Loucy (cell line): ENCODE results near the gene SIGLEC7.

ENCODE experiments used
- H2AFZ ChIP-seq: fragments of 200-600 bp; sonication (generic); 2 replicates; pipeline ENCODE4 v1.6.0; 2016; ENCODE audit warnings: antibody characterized with exemption, mild to moderate bottlenecking, low read length, moderate library complexity
- H3F3A ChIP-seq: fragments of 200-600 bp; 2 replicates; pipeline ENCODE4 v1.6.0; 2016; ENCODE audit warnings: antibody characterized with exemption, low read depth, mild to moderate bottlenecking
- H3K27me3 ChIP-seq: fragments of 200-600 bp; sonication (generic); 2 replicates; pipeline ENCODE4 v1.6.1; 2014; ENCODE audit warnings: low read length, mild to moderate bottlenecking; ENCODE audit not compliant: insufficient read depth, poor library complexity, severe bottlenecking
- H3K36me3 ChIP-seq: fragments of 200-600 bp; sonication (generic); 2 replicates; pipeline ENCODE4 v1.6.1; 2016; ENCODE audit warnings: low read length; ENCODE audit not compliant: insufficient read depth
- H3K4me1 ChIP-seq: fragments of 200-600 bp; sonication (generic); 2 replicates; pipeline ENCODE4 v1.5.1; 2014; ENCODE audit warnings: low read length, mild to moderate bottlenecking; ENCODE audit not compliant: insufficient read depth, poor library complexity, severe bottlenecking
- H3K4me2 ChIP-seq: fragments of 200-600 bp; sonication (generic); 2 replicates; pipeline ENCODE4 v1.6.0; 2014; ENCODE audit warnings: antibody characterized with exemption, low read length, low read depth, mild to moderate bottlenecking; ENCODE audit not compliant: poor library complexity, severe bottlenecking
- H3K4me3 ChIP-seq: fragments of 200-600 bp; sonication (generic); 2 replicates; pipeline ENCODE4 v1.5.1; 2014; ENCODE audit warnings: low read length, mild to moderate bottlenecking, mixed read lengths; ENCODE audit not compliant: poor library complexity, severe bottlenecking
- H3K79me2 ChIP-seq: fragments of 200-600 bp; sonication (generic); 2 replicates; pipeline ENCODE4 v1.6.1; 2014; ENCODE audit warnings: low read length; ENCODE audit not compliant: insufficient read depth
- H3K9ac ChIP-seq: fragments of 200-600 bp; sonication (generic); 2 replicates; pipeline ENCODE4 v1.6.0; 2014; ENCODE audit warnings: mild to moderate bottlenecking, low read depth, low read length, moderate library complexity; ENCODE audit not compliant: poor library complexity, severe bottlenecking
- H3K9me2 ChIP-seq: fragments of 200-600 bp; sonication (generic); replicated peaks from 2 replicates; pipeline ENCODE4 v1.6.1; 2016; ENCODE audit warnings: low read depth, low read length, mixed read lengths
- H3K9me3 ChIP-seq: fragments of 200-600 bp; sonication (generic); 2 replicates; pipeline ENCODE4 v1.6.1; 2014; ENCODE audit warnings: mild to moderate bottlenecking, antibody characterized with exemption, low read length, low read depth; ENCODE audit not compliant: insufficient read depth
- H4K20me1 ChIP-seq: fragments of 200-600 bp; sonication (generic); 2 replicates; pipeline ENCODE4 v1.6.0; 2014; ENCODE audit warnings: antibody characterized with exemption, low read length, mild to moderate bottlenecking; ENCODE audit not compliant: insufficient read depth, poor library complexity, severe bottlenecking
- EZH2phosphoT487 ChIP-seq: fragments of 200-600 bp; IDR thresholded peaks from 2 replicates; pipeline ENCODE4 v1.6.1; 2018; ENCODE audit warnings: antibody characterized with exemption, mild to moderate bottlenecking, moderate library complexity, borderline replicate concordance
- TF ChIP-seq, protein P1 (sequence below): fragments of 200-600 bp; sonication (generic); conservative IDR thresholded peaks from 2 replicates; pipeline ENCODE4 v1.5.1; 2014; ENCODE audit warnings: mild to moderate bottlenecking, antibody characterized with exemption, low read length

SIGLEC7 gene

DNA sequence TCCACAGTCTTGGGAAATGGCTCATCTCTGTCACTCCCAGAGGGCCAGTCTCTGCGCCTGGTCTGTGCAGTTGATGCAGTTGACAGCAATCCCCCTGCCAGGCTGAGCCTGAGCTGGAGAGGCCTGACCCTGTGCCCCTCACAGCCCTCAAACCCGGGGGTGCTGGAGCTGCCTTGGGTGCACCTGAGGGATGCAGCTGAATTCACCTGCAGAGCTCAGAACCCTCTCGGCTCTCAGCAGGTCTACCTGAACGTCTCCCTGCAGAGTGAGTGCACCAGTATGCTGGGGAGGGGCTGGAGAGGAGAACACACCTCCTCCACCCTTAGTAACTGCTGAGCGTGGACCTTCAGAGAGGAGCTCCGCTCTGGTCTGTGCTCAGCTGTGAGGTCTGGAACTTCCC lies 15.1 kb upstream of the SIGLEC7 start:
- Histone ChIP-seq H3K9ac (no peak overlapping the region), H3K36me3 (no peaks in the 10 kb centered on the region), H4K20me1 (no peaks in the 10 kb centered on the region), H2AFZ (no peak overlapping the region), H3K4me2 (no peak overlapping the region), H3K9me3 (no peaks in the 10 kb centered on the region), H3K4me3 (no peak overlapping the region), H3K27me3 (no peaks in the 10 kb centered on the region), H3K9me2 (no peaks in the 10 kb centered on the region), H3K4me1 (no peaks in the 10 kb centered on the region), H3F3A (no peaks in the 10 kb centered on the region), H3K79me2 (no peaks in the 10 kb centered on the region)
- TF ChIP-seq EZH2phosphoT487, result no peak
- TF ChIP-seq, protein P1, sequence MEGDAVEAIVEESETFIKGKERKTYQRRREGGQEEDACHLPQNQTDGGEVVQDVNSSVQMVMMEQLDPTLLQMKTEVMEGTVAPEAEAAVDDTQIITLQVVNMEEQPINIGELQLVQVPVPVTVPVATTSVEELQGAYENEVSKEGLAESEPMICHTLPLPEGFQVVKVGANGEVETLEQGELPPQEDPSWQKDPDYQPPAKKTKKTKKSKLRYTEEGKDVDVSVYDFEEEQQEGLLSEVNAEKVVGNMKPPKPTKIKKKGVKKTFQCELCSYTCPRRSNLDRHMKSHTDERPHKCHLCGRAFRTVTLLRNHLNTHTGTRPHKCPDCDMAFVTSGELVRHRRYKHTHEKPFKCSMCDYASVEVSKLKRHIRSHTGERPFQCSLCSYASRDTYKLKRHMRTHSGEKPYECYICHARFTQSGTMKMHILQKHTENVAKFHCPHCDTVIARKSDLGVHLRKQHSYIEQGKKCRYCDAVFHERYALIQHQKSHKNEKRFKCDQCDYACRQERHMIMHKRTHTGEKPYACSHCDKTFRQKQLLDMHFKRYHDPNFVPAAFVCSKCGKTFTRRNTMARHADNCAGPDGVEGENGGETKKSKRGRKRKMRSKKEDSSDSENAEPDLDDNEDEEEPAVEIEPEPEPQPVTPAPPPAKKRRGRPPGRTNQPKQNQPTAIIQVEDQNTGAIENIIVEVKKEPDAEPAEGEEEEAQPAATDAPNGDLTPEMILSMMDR, result no peak

DNA sequence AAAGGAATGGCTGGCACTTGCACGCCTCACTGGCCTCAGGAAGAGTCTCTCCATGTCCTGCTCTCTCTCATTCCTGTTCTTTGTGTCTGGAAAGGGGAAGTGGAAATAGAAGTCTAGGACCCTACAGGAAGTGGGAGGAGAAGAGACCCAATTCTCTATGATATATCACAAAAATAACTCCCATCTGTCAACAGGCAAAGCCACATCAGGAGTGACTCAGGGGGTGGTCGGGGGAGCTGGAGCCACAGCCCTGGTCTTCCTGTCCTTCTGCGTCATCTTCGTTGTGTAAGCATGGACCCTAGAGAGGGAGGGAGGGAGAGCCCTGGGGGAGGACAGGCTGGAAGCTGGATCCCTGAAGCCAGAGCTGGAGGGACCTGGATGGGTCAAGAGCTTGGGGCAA lies 14.3 kb upstream of the SIGLEC7 start:
- Histone ChIP-seq H2AFZ (no peak overlapping the region), H4K20me1 (no peaks in the 10 kb centered on the region), H3K36me3 (no peaks in the 10 kb centered on the region), H3K27me3 (no peaks in the 10 kb centered on the region), H3F3A (no peaks in the 10 kb centered on the region), H3K4me3 (no peak overlapping the region), H3K9ac (no peak overlapping the region), H3K9me3 (no peaks in the 10 kb centered on the region), H3K9me2 (no peaks in the 10 kb centered on the region), H3K4me1 (no peaks in the 10 kb centered on the region), H3K4me2 (no peak overlapping the region), H3K79me2 (no peaks in the 10 kb centered on the region)
- TF ChIP-seq, protein P1, result no peak
- no peak for TF ChIP-seq EZH2phosphoT487

DNA sequence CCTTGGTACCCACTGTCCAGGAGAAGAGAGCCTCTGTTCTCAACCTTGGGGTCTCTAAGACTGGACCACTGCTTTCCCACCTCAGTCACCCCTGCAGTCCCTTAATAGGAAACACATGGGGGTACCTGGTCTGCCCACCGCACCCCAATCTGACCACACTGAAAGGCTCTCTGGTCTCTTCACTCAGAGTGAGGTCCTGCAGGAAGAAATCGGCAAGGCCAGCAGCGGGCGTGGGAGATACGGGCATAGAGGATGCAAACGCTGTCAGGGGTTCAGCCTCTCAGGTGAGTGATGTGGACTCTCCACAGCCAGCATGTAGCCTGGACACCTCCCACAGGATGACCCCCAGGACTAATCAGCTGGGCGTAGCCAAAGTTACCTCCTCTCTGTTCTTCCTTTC lies 13.9 kb upstream of the SIGLEC7 start:
- Histone ChIP-seq H3K4me2 (no peak overlapping the region), H3K4me3 (no peak overlapping the region)
- TF ChIP-seq, protein P1, result no peak
- no peak for TF ChIP-seq EZH2phosphoT487

More for the DNA sequence above, 13.9 kb upstream of the SIGLEC7 start:
- Histone ChIP-seq H2AFZ (no peak overlapping the region), H3K9me3 (no peaks in the 10 kb centered on the region), H3K9ac (no peak overlapping the region), H3K27me3 (no peaks in the 10 kb centered on the region), H3K79me2 (no peaks in the 10 kb centered on the region), H3K9me2 (no peaks in the 10 kb centered on the region), H3K4me1 (no peaks in the 10 kb centered on the region), H4K20me1 (no peaks in the 10 kb centered on the region), H3K36me3 (no peaks in the 10 kb centered on the region), H3F3A (no peaks in the 10 kb centered on the region)
